HG03064 (cell line): ENCODE data around the gene BRCA2.
"Not testable (repeated sequence)": the region's sequence is repeated elsewhere in the genome, so short reads cannot be mapped to it uniquely, and the experiment has no call there.

Experiments
- ATAC-seq: cut with Tn5 transposase; IDR thresholded peaks from one replicate; pipeline ENCODE4 v1.9.1; 2021; ENCODE audit warnings: low read depth; ENCODE audit not compliant: unreplicated experiment

Gene BRCA2

GRCh38 chr13:32310134-32310706, 5.1 kb upstream of the BRCA2 start:
- peak; percentile 59 for ATAC-seq

- no peak for ATAC-seq
Measured at GRCh38 chr13:32311188-32311897, 4.0 kb upstream of the BRCA2 start.

GRCh38 chr13:32314271-32315237, 754 bp upstream of the BRCA2 start:
- peak; percentile 11 for ATAC-seq

GRCh38 chr13:32316028-32316339, 676 bp downstream of the BRCA2 start:
- ATAC-seq = peak; percentile 56

GRCh38 chr13:32316501-32316900, 1.2 kb downstream of the BRCA2 start:
- ATAC-seq = no peak

- ATAC-seq = no peak
Measured at GRCh38 chr13:32317716-32318465, 2.6 kb downstream of the BRCA2 start.

GRCh38 chr13:32320528-32320927, 5.2 kb downstream of the BRCA2 start:
- no peak for ATAC-seq

- no peak for ATAC-seq
Measured at GRCh38 chr13:32323912-32324311, 8.6 kb downstream of the BRCA2 start.

GRCh38 chr13:32330441-32330840, 15.1 kb downstream of the BRCA2 start:
- ATAC-seq = no peak

- no peak for ATAC-seq
Measured at GRCh38 chr13:32334671-32335070, 19.4 kb downstream of the BRCA2 start.

GRCh38 chr13:32340914-32341313, 25.6 kb downstream of the BRCA2 start:
- ATAC-seq = no peak

- ATAC-seq = no peak
Measured at GRCh38 chr13:32347651-32348050, 32.3 kb downstream of the BRCA2 start.

GRCh38 chr13:32350839-32351441, 35.6 kb downstream of the BRCA2 start:
- ATAC-seq = not testable (repeated sequence)

- ATAC-seq = peak; percentile 61
Measured at GRCh38 chr13:32354040-32354439, 38.7 kb downstream of the BRCA2 start.

- not testable (repeated sequence) for ATAC-seq
Measured at GRCh38 chr13:32355935-32356334, 40.6 kb downstream of the BRCA2 start.

- no peak for ATAC-seq
Measured at GRCh38 chr13:32362574-32362973, 47.3 kb downstream of the BRCA2 start.

GRCh38 chr13:32370805-32371204, 55.5 kb downstream of the BRCA2 start:
- ATAC-seq = no peak

GRCh38 chr13:32376642-32377415, 61.5 kb downstream of the BRCA2 start:
- ATAC-seq = no peak

GRCh38 chr13:32378012-32378411, 62.7 kb downstream of the BRCA2 start:
- ATAC-seq = no peak

- ATAC-seq = no peak
Measured at GRCh38 chr13:32381539-32381938, 66.2 kb downstream of the BRCA2 start.
